OCI-LY7 (cell line): ENCODE measurements around the gene SMTN. TPM values are rescaled to one million over a fixed set of nuclear protein-coding genes. Genes with fewer than 3 reads are reported as not detected.

Experiments used
- BruUV-seq: library from RNA; stranded (reverse); fragments of 400-500 nt; replicated peaks from 2 replicates; lab custom pipeline; 2021; lab: Mats Ljungman, UMichigan
- CTCF ChIA-PET: fragments of 300-600 bp; sonication (Branson Sonifier 250); formaldehyde crosslinking; loops from one replicate; lab custom pipeline; 2022; ENCODE audit warnings: antibody characterized with exemption; ENCODE audit not compliant: unreplicated experiment; lab: Charles Lee
- POLR2A ChIA-PET: fragments of 300-600 bp; sonication (Branson Sonifier 250); formaldehyde crosslinking; loops from one replicate; lab custom pipeline; 2022; ENCODE audit warnings: antibody characterized with exemption; lab: Charles Lee
- DNase-seq: peaks from one replicate; pipeline ENCODE4 v3.0.0-alpha.2; 2015; ENCODE audit warnings: low spot score
- H2AFZ ChIP-seq: fragments of 200-600 bp; sonication (generic), shearing (Covaris generic); 2 replicates; pipeline ENCODE4 v1.6.1; 2014; ENCODE audit warnings: mild to moderate bottlenecking, antibody characterized with exemption, low read length, moderate library complexity
- H3K27ac ChIP-seq: fragments of 200-600 bp; sonication (generic); 2 replicates; pipeline ENCODE4 v1.5.1; 2014; ENCODE audit warnings: mixed run types, low read depth, mild to moderate bottlenecking, moderate library complexity, low read length, inconsistent platforms; ENCODE audit not compliant: poor library complexity, severe bottlenecking
- H3K36me3 ChIP-seq: fragments of 200-600 bp; sonication (generic); 2 replicates; pipeline ENCODE4 v1.6.1; 2014; ENCODE audit warnings: mild to moderate bottlenecking, antibody characterized with exemption, low read length, moderate library complexity, mixed read lengths; ENCODE audit not compliant: insufficient read depth
- H3K4me1 ChIP-seq: fragments of 200-600 bp; sonication (generic); 2 replicates; pipeline ENCODE4 v1.5.1; 2014; ENCODE audit warnings: mild to moderate bottlenecking, low read length; ENCODE audit not compliant: insufficient read depth, poor library complexity, severe bottlenecking
- H3K4me2 ChIP-seq: fragments of 200-600 bp; sonication (generic); 2 replicates; pipeline ENCODE4 v1.6.1; 2014; ENCODE audit warnings: mild to moderate bottlenecking, low read length
- H3K4me3 ChIP-seq: fragments of 200-600 bp; sonication (generic); 2 replicates; pipeline ENCODE4 v1.5.1; 2014; ENCODE audit warnings: mild to moderate bottlenecking, low read depth, low read length; ENCODE audit not compliant: poor library complexity, severe bottlenecking
- H3K79me2 ChIP-seq: fragments of 200-600 bp; sonication (generic); 2 replicates; pipeline ENCODE4 v1.6.1; 2016; ENCODE audit warnings: low read depth, mild to moderate bottlenecking, low read length, moderate library complexity, mixed read lengths; ENCODE audit not compliant: insufficient read depth
- H3K9me2 ChIP-seq: fragments of 200-600 bp; sonication (generic); 2 replicates; pipeline ENCODE4 v1.6.1; 2016; ENCODE audit warnings: mild to moderate bottlenecking, low read length, mixed read lengths; ENCODE audit not compliant: insufficient read depth
- H3K9me3 ChIP-seq: fragments of 200-600 bp; sonication (generic); 2 replicates; pipeline ENCODE4 v1.6.1; 2014; ENCODE audit warnings: mild to moderate bottlenecking, mixed run types, low read length, mixed read lengths
- H4K20me1 ChIP-seq: fragments of 200-600 bp; sonication (generic); 2 replicates; pipeline ENCODE4 v1.6.1; 2014; ENCODE audit warnings: mild to moderate bottlenecking, antibody characterized with exemption, low read length, moderate library complexity, mixed read lengths; ENCODE audit not compliant: insufficient read depth
- CTCF ChIP-seq: fragments of 200-600 bp; sonication (generic); conservative IDR thresholded peaks from 2 replicates; pipeline ENCODE4 v1.5.1; 2014; ENCODE audit warnings: mild to moderate bottlenecking, antibody characterized with exemption, low read length, moderate library complexity, mixed read lengths
- EZH2phosphoT487 ChIP-seq: fragments of 200-600 bp; sonication (generic); IDR thresholded peaks from 2 replicates; pipeline ENCODE4 v1.6.1; 2018; ENCODE audit warnings: low read depth, borderline replicate concordance, mild to moderate bottlenecking, mixed run types, antibody characterized with exemption, low read length, moderate library complexity, mixed read lengths
- intact Hi-C: fragments of 100-400 bp; cut with micrococcal nuclease; formaldehyde crosslinking; loops from one replicate; pipeline ENCODE4 v1.10.0; 2022; ENCODE audit not compliant: unreplicated experiment
- total RNA-seq, 2 experiments: library from RNA; depleted of rRNA in 1 of 2; stranded (reverse); fragments of >200 nt in 1 of 2; shearing (Covaris generic) in 1 of 2; gene quantifications; 2 replicates each; pipeline ENCODE4 v1.2.3, GENCODE V29; 2014 to 2022

SMTN gene
- total RNA-seq, 2 experiments from 2014 or later, result 16.9 to 35.4 TPM

GRCh38 chr22:31046539-31047226 is 34.4 kb upstream of the SMTN start:
- no peak for DNase-seq
- TF ChIP-seq CTCF (no peak), EZH2phosphoT487 (no peak)
- Histone ChIP-seq H3K9me3 (peaks cover 7% of the 10 kb centered on the region; the same call in 1 of the 2 replicates), H2AFZ (no peak overlapping the region), H3K9me2 (no peaks in the 10 kb centered on the region), H3K4me2 (no peak overlapping the region), H4K20me1 (no peaks in the 10 kb centered on the region), H3K27ac (no peak overlapping the region), H3K4me1 (no peaks in the 10 kb centered on the region), H3K36me3 (no peaks in the 10 kb centered on the region; the same call in 1 of the 2 replicates), H3K79me2 (no peaks in the 10 kb centered on the region), H3K4me3 (no peak overlapping the region)
- BruUV-seq, result no TSS peak
- intact Hi-C loops, result no loop called here
- ChIA-PET CTCF (no interaction called here), POLR2A (interaction anchor here (1.2 kb wide), 1 partner anchor 18 kb away, joined by 3 read pairs; no protein-coding TSS in a partner anchor)

- no peaks in the 10 kb centered on the region for H3K9me2 ChIP-seq
- H4K20me1 ChIP-seq, result no peaks in the 10 kb centered on the region
- H3K4me2 ChIP-seq, result no peak overlapping the region
- BruUV-seq, result no TSS peak
- H3K4me1 ChIP-seq, result no peaks in the 10 kb centered on the region
- H3K27ac ChIP-seq, result no peak overlapping the region
- H3K36me3 ChIP-seq, result no peaks in the 10 kb centered on the region; the same call in 1 of the 2 replicates
- 0 out of 2 replicates have a peak overlapping the region, but pooled peaks have one; percentile 20 for H2AFZ ChIP-seq
- ChIA-PET CTCF (no interaction called here), POLR2A (no interaction called here)
- no peak for TF ChIP-seq CTCF
- no peak for TF ChIP-seq EZH2phosphoT487
- H3K4me3 ChIP-seq, result no peak overlapping the region
- intact Hi-C loops, result no loop called here
- peak; percentile 27 for DNase-seq
- peaks cover 7% of the 10 kb centered on the region; the same call in 1 of the 2 replicates for H3K9me3 ChIP-seq
- H3K79me2 ChIP-seq, result no peaks in the 10 kb centered on the region
These were observed 32.5 kb upstream of the SMTN start for GRCh38 chr22:31048570-31048969.

GRCh38 chr22:31049815-31050420 is 31.2 kb upstream of the SMTN start:
- Histone ChIP-seq H3K9me2 (no peaks in the 10 kb centered on the region), H3K4me2 (no peak overlapping the region), H3K36me3 (no peaks in the 10 kb centered on the region; the same call in 1 of the 2 replicates), H2AFZ (no peak overlapping the region), H3K27ac (no peak overlapping the region), H3K9me3 (peaks cover 7% of the 10 kb centered on the region; the same call in 1 of the 2 replicates), H3K4me3 (no peak overlapping the region), H4K20me1 (no peaks in the 10 kb centered on the region), H3K4me1 (no peaks in the 10 kb centered on the region), H3K79me2 (no peaks in the 10 kb centered on the region)
- BruUV-seq, result no TSS peak
- ChIA-PET CTCF (no interaction called here), POLR2A (no interaction called here)
- intact Hi-C loops, result no loop called here
- DNase-seq, result no peak
- TF ChIP-seq CTCF (no peak), EZH2phosphoT487 (no peak)
